A673 (cell line): ENCODE results near the gene ZC4H2. TPM values are rescaled to one million over a fixed set of nuclear protein-coding genes. Genes with fewer than 3 reads are reported as not detected.

ENCODE experiments used
- BruUV-seq: library from RNA; stranded (reverse); fragments of 400-500 nt; replicated peaks from 2 replicates; lab custom pipeline; 2021; lab: Mats Ljungman, UMichigan
- CTCF ChIA-PET: fragments of 300-600 bp; sonication (Branson Sonifier 250); formaldehyde crosslinking; loops from one replicate; lab custom pipeline; 2022; ENCODE audit warnings: antibody characterized with exemption; lab: Charles Lee
- POLR2A ChIA-PET: fragments of 300-600 bp; sonication (Branson Sonifier 250); formaldehyde crosslinking; loops from one replicate; lab custom pipeline; 2022; ENCODE audit warnings: antibody characterized with exemption; ENCODE audit not compliant: low non-redundant PET; lab: Charles Lee
- DNase-seq: peaks from one replicate; pipeline ENCODE4 v3.0.0-alpha.2; 2015; ENCODE audit warnings: low spot score
- H3K27ac ChIP-seq: fragments of 200-600 bp; sonication (generic); 2 replicates; pipeline ENCODE4 v1.5.1; 2016; ENCODE audit warnings: mixed run types, low read depth, mild to moderate bottlenecking, mixed read lengths, antibody characterized with exemption, low read length; ENCODE audit not compliant: poor library complexity, severe bottlenecking
- H3K27me3 ChIP-seq: fragments of 200-600 bp; sonication (generic); replicated peaks from 2 replicates; pipeline ENCODE4 v1.6.1; 2017; ENCODE audit warnings: mixed run types, low read depth, mild to moderate bottlenecking, mixed read lengths, antibody characterized with exemption, low read length; ENCODE audit not compliant: insufficient read depth, poor library complexity
- H3K36me3 ChIP-seq: fragments of 200-600 bp; sonication (generic); 2 replicates; pipeline ENCODE4 v1.6.1; 2016; ENCODE audit warnings: mixed run types, mild to moderate bottlenecking, mixed read lengths, antibody characterized with exemption, low read length; ENCODE audit not compliant: insufficient read depth, poor library complexity, severe bottlenecking
- H3K4me1 ChIP-seq: fragments of 200-600 bp; sonication (generic); 2 replicates; pipeline ENCODE4 v1.6.1; 2017; ENCODE audit warnings: mixed run types, mild to moderate bottlenecking, mixed read lengths, antibody characterized with exemption, low read length; ENCODE audit not compliant: insufficient read depth, poor library complexity, severe bottlenecking
- H3K4me3 ChIP-seq: fragments of 200-600 bp; sonication (generic); 2 replicates; pipeline ENCODE4 v1.5.1; 2016; ENCODE audit warnings: low read depth, mixed run types, mild to moderate bottlenecking, mixed read lengths, low read length; ENCODE audit not compliant: poor library complexity, severe bottlenecking
- H3K9me3 ChIP-seq: fragments of 200-600 bp; sonication (generic); 2 replicates; pipeline ENCODE4 v1.6.1; 2016; ENCODE audit warnings: mixed run types, low read depth, mild to moderate bottlenecking, mixed read lengths, antibody characterized with exemption, low read length; ENCODE audit not compliant: poor library complexity, severe bottlenecking
- EZH2 ChIP-seq: fragments of 200-600 bp; sonication (generic); IDR thresholded peaks from 2 replicates; pipeline ENCODE4 v1.6.1; 2017; ENCODE audit warnings: borderline replicate concordance, low read depth, mild to moderate bottlenecking, mixed read lengths, antibody characterized with exemption, low read length; ENCODE audit not compliant: poor library complexity, severe bottlenecking
- intact Hi-C: fragments of 100-400 bp; cut with micrococcal nuclease; formaldehyde crosslinking; loops from one replicate; pipeline ENCODE4 v1.10.0; 2022; ENCODE audit not compliant: unreplicated experiment
- total RNA-seq: library from RNA; stranded (reverse); gene quantifications from 2 replicates; pipeline ENCODE4 v1.2.3, GENCODE V29; 2021
- TF ChIP-seq, protein P1 (sequence below): fragments of 300-800, 200-600 bp; sonication (generic); conservative IDR thresholded peaks from 2 replicates; pipeline ENCODE4 v1.5.1; 2017; ENCODE audit warnings: low read depth, mild to moderate bottlenecking, antibody characterized with exemption, low read length, moderate library complexity, mixed read lengths

The ZC4H2 gene
- total RNA-seq, 1 experiment from 2014 or later, result not detected

DNA sequence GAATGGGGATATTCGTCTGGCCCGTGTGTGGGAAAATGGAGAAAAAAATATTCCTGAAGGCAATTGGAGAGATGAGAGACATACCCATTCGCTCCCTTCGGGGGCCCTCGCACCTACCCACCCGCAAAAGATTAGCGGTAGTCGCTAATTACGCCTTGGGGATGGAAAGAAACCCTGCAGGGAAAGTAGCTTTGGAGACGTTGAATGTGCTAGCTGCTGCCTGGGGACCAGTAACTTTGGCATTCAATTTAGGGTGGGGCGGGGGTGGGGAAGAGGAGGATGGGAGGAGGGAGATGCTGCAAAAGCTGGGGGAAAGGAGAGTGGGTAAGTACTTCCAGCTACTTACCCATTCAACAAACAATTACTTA, 407 bp upstream of the ZC4H2 start:
- H3K27me3 ChIP-seq, result no peaks in the 10 kb centered on the region
- H3K27ac ChIP-seq, result no peak overlapping the region
- H3K9me3 ChIP-seq, result peaks cover 9% of the 10 kb centered on the region
- H3K4me3 ChIP-seq, result no peak overlapping the region
- ChIA-PET CTCF (no interaction called here), POLR2A (no interaction called here)
- H3K4me1 ChIP-seq, result no peaks in the 10 kb centered on the region
- no peak for TF ChIP-seq EZH2
- TF ChIP-seq, protein P1, sequence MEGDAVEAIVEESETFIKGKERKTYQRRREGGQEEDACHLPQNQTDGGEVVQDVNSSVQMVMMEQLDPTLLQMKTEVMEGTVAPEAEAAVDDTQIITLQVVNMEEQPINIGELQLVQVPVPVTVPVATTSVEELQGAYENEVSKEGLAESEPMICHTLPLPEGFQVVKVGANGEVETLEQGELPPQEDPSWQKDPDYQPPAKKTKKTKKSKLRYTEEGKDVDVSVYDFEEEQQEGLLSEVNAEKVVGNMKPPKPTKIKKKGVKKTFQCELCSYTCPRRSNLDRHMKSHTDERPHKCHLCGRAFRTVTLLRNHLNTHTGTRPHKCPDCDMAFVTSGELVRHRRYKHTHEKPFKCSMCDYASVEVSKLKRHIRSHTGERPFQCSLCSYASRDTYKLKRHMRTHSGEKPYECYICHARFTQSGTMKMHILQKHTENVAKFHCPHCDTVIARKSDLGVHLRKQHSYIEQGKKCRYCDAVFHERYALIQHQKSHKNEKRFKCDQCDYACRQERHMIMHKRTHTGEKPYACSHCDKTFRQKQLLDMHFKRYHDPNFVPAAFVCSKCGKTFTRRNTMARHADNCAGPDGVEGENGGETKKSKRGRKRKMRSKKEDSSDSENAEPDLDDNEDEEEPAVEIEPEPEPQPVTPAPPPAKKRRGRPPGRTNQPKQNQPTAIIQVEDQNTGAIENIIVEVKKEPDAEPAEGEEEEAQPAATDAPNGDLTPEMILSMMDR, result no peak
- H3K36me3 ChIP-seq, result no peaks in the 10 kb centered on the region
- intact Hi-C loops, result no loop called here
- BruUV-seq, result no TSS peak
- no peak for DNase-seq

GRCh38 chrX:64975491-64975890, 759 bp downstream of the ZC4H2 start:
- Histone ChIP-seq H3K4me3 (no peak overlapping the region), H3K36me3 (no peaks in the 10 kb centered on the region), H3K9me3 (peaks cover 9% of the 10 kb centered on the region), H3K27ac (no peak overlapping the region), H3K4me1 (no peaks in the 10 kb centered on the region), H3K27me3 (no peaks in the 10 kb centered on the region)
- no TSS peak for BruUV-seq
- ChIA-PET POLR2A (no interaction called here), CTCF (no interaction called here)
- TF ChIP-seq, protein P1, result no peak
- no peak for TF ChIP-seq EZH2
- intact Hi-C loops, result no loop called here
- no peak for DNase-seq

GRCh38 chrX:64925480-64925879, 50.8 kb downstream of the ZC4H2 start:
- Histone ChIP-seq H3K27me3 (no peaks in the 10 kb centered on the region), H3K4me1 (no peaks in the 10 kb centered on the region), H3K9me3 (peaks cover 15% of the 10 kb centered on the region), H3K27ac (no peak overlapping the region), H3K36me3 (no peaks in the 10 kb centered on the region), H3K4me3 (no peak overlapping the region)
- ChIA-PET CTCF (no interaction called here), POLR2A (no interaction called here)
- intact Hi-C loops, result no loop called here
- no peak for TF ChIP-seq EZH2
- TF ChIP-seq, protein P1, result no peak
- DNase-seq, result no peak
- BruUV-seq, result no TSS peak
